HEK293 (cell line): ENCODE measurements around the gene GNAI2.

ENCODE experiments used
- CTCF ChIA-PET: fragments of 350-600 bp; formaldehyde crosslinking; extraction: SDS; loops from one replicate; lab custom pipeline; 2021; ENCODE audit warnings: antibody characterized with exemption; lab: Yijun Ruan, JAX
- POLR2A ChIA-PET: fragments of 300-600 bp; formaldehyde crosslinking; extraction: SDS; loops from one replicate; lab custom pipeline; 2020; ENCODE audit warnings: antibody characterized with exemption, inconsistent platforms; lab: Yijun Ruan, JAX
- H3K27ac ChIP-seq: fragments of 200-500 bp; sonication (Bioruptor generic); 2 replicates; pipeline ENCODE4 v1.5.1; 2014; ENCODE audit warnings: low read depth, low read length, control low read depth, inconsistent platforms; ENCODE audit errors: extremely low read depth
- H3K36me3 ChIP-seq, 2 experiments: fragments of 200-500 bp in 1 of 2; sonication (Bioruptor generic) in 1 of 2; 1 replicate in 1 of 2; 2 replicates in 1 of 2; pipeline ENCODE4 v1.5.1; 2014 to 2017; ENCODE audit warnings: inconsistent platforms in 2 of 2, low read length in 2 of 2; ENCODE audit not compliant: control insufficient read depth in 2 of 2, insufficient read depth in 1 of 2
- H3K4me1 ChIP-seq: fragments of 200-500 bp; sonication (Bioruptor generic); 2 replicates; pipeline ENCODE4 v1.5.1; 2014; ENCODE audit warnings: mild to moderate bottlenecking, low read length, inconsistent platforms; ENCODE audit not compliant: control insufficient read depth, insufficient read depth
- H3K4me3 ChIP-seq: 2 replicates; pipeline ENCODE4 v1.5.1; 2011; ENCODE audit warnings: low read depth, mild to moderate bottlenecking, control low read depth, low read length, moderate library complexity
- H3K9me3 ChIP-seq: fragments of 200-500 bp; sonication (Bioruptor generic); 2 replicates; pipeline ENCODE4 v1.5.1; 2014; ENCODE audit warnings: low read depth, low read length, inconsistent platforms; ENCODE audit not compliant: control insufficient read depth, insufficient read depth
- BCL11A ChIP-seq: fragments of 450-650 bp; formaldehyde crosslinking; IDR thresholded peaks from 2 replicates; pipeline ENCODE4 v1.5.1; 2016; ENCODE audit warnings: low read depth, missing biosample characterization, missing genetic modification characterization
- GLI4 ChIP-seq: fragments of 450-650 bp; formaldehyde crosslinking; IDR thresholded peaks from 2 replicates; pipeline ENCODE4 v1.5.1; 2016; ENCODE audit warnings: missing biosample characterization, missing genetic modification characterization
- KLF1 ChIP-seq: fragments of 450-650 bp; formaldehyde crosslinking; IDR thresholded peaks from 2 replicates; pipeline ENCODE4 v1.5.1; 2016; ENCODE audit warnings: missing biosample characterization, missing genetic modification characterization
- PRDM6 ChIP-seq: fragments of 450-650 bp; formaldehyde crosslinking; IDR thresholded peaks from 2 replicates; pipeline ENCODE4 v1.5.1; 2017; ENCODE audit warnings: missing biosample characterization, missing genetic modification characterization
- REST ChIP-seq: fragments of 450-650 bp; formaldehyde crosslinking; IDR thresholded peaks from 2 replicates; pipeline ENCODE4 v1.5.1; 2016; ENCODE audit warnings: missing biosample characterization, missing genetic modification characterization
- ZFP37 ChIP-seq: fragments of 450-650 bp; formaldehyde crosslinking; IDR thresholded peaks from 2 replicates; pipeline ENCODE4 v1.5.1; 2016; ENCODE audit warnings: missing biosample characterization, missing genetic modification characterization
- ZIC2 ChIP-seq: fragments of 450-650 bp; formaldehyde crosslinking; IDR thresholded peaks from 2 replicates; pipeline ENCODE4 v1.5.1; 2016; ENCODE audit warnings: missing biosample characterization, missing genetic modification characterization
- ZNF148 ChIP-seq: fragments of 450-650 bp; formaldehyde crosslinking; IDR thresholded peaks from 2 replicates; pipeline ENCODE4 v1.5.0; 2017; ENCODE audit warnings: missing biosample characterization, missing genetic modification characterization, borderline replicate concordance
- ZNF335 ChIP-seq: fragments of 450-650 bp; formaldehyde crosslinking; conservative IDR thresholded peaks from 2 replicates; pipeline ENCODE4 v1.5.1; 2016; ENCODE audit warnings: missing biosample characterization, missing genetic modification characterization
- ZNF398 ChIP-seq: fragments of 450-650 bp; formaldehyde crosslinking; IDR thresholded peaks from 2 replicates; pipeline ENCODE4 v1.5.1; 2017; ENCODE audit warnings: missing biosample characterization, missing genetic modification characterization
- ZNF660 ChIP-seq: fragments of 450-650 bp; IDR thresholded peaks from 2 replicates; pipeline ENCODE4 v1.5.1; 2018; ENCODE audit warnings: missing biosample characterization, mild to moderate bottlenecking, missing genetic modification characterization

Gene GNAI2

GRCh38 chr3:50238549-50239026 lies 2.6 kb downstream of the GNAI2 start (continued):
- TF ChIP-seq REST (tag by site-specific recombination) (no peak), ZNF660 (tag by site-specific recombination) (peak; percentile 96)

GRCh38 chr3:50239649-50240048 lies 3.6 kb downstream of the GNAI2 start:
- ChIA-PET POLR2A (no interaction called here), CTCF (interaction anchor here (1.1 to 2.1 kb wide), 3 partner anchors 9 to 12 kb away, joined by 3 to 11 read pairs (median 6); no protein-coding TSS in a partner anchor)
- H3K4me1 ChIP-seq, result peaks cover 14% of the 10 kb centered on the region
- TF ChIP-seq ZFP37 (tag by site-specific recombination) (no peak), ZNF148 (tag by site-specific recombination) (no peak), ZNF335 (no peak), BCL11A (tag by site-specific recombination) (no peak)
- no peak overlapping the region for H3K27ac ChIP-seq
- H3K9me3 ChIP-seq, result no peaks in the 10 kb centered on the region
- H3K4me3 ChIP-seq, result no peak overlapping the region
- peaks cover 0 to 10% of the 10 kb centered on the region in 2 experiments; a peak in 1 of 3 replicates for H3K36me3 ChIP-seq

GRCh38 chr3:50241163-50241562 lies 5.2 kb downstream of the GNAI2 start:
- Histone ChIP-seq H3K36me3 (peaks cover 0 to 10% of the 10 kb centered on the region in 2 experiments; a peak in 1 of 3 replicates), H3K4me3 (no peak overlapping the region), H3K4me1 (peaks cover 18% of the 10 kb centered on the region), H3K27ac (no peak overlapping the region), H3K9me3 (no peaks in the 10 kb centered on the region)
- ChIA-PET CTCF (interaction anchor here (0.6 to 2.1 kb wide), 3 partner anchors 14 to 1306 kb away, joined by 3 to 11 read pairs (median 9); no protein-coding TSS in a partner anchor), POLR2A (interaction anchor here (1.4 kb wide), 1 partner anchor 14 kb away, joined by 4 read pairs; no protein-coding TSS in a partner anchor)
- TF ChIP-seq PRDM6 (tag by site-specific recombination) (no peak), ZIC2 (peak; percentile 33; the same call in 1 of the 2 replicates), KLF1 (tag by site-specific recombination) (peak; percentile 78)

GRCh38 chr3:50241713-50242380 lies 5.8 kb downstream of the GNAI2 start:
- Histone ChIP-seq H3K36me3 (peaks cover 0 to 10% of the 10 kb centered on the region in 2 experiments; a peak in 1 of 3 replicates), H3K9me3 (no peaks in the 10 kb centered on the region), H3K4me3 (no peak overlapping the region), H3K4me1 (peaks cover 18% of the 10 kb centered on the region), H3K27ac (no peak overlapping the region)
- ChIA-PET POLR2A (interaction anchor here (1.4 kb wide), 1 partner anchor 14 kb away, joined by 4 read pairs; no protein-coding TSS in a partner anchor), CTCF (interaction anchor here (2.1 kb wide), 2 partner anchors 14 to 47 kb away, joined by 9 to 11 read pairs; no protein-coding TSS in a partner anchor)
- no peak for TF ChIP-seq GLI4 (tag by site-specific recombination)
- TF ChIP-seq ZNF398, result 0 out of 2 replicates have a peak, but pooled peaks have one; percentile 14
